ENCODE measurements around the gene RTN4R.

Gene RTN4R

GRCh38 chr22:20231514-20232236 is 36.4 kb downstream of the RTN4R start:
- no peak overlapping the region for H3K27ac ChIP-seq
- no peak for TF ChIP-seq CTCF (conservative IDR thresholded peaks at IDR 0.05)

GRCh38 chr22:20230777-20231420 is 37.2 kb downstream of the RTN4R start:
- TF ChIP-seq CTCF (conservative IDR thresholded peaks at IDR 0.05), result no peak
- peak overlapping the region; percentile 58; the same call in 1 of the 2 replicates for H3K27ac ChIP-seq

- no peak for TF ChIP-seq CTCF (conservative IDR thresholded peaks at IDR 0.05)
- H3K27ac ChIP-seq, result peak overlapping the region; percentile 58
Observed at GRCh38 chr22:20229916-20230775, 38.0 kb downstream of the RTN4R start.

- TF ChIP-seq CTCF (conservative IDR thresholded peaks at IDR 0.05), result no peak
- no peak overlapping the region for H3K27ac ChIP-seq
Observed at GRCh38 chr22:20228939-20229272, 39.2 kb downstream of the RTN4R start.

- no peak overlapping the region for H3K27ac ChIP-seq
- TF ChIP-seq CTCF (conservative IDR thresholded peaks at IDR 0.05), result no peak
Observed at GRCh38 chr22:20228055-20228938, 39.8 kb downstream of the RTN4R start.

- no peak overlapping the region for H3K27ac ChIP-seq
- no peak for TF ChIP-seq CTCF (conservative IDR thresholded peaks at IDR 0.05)
Observed at GRCh38 chr22:20227363-20227762, 40.8 kb downstream of the RTN4R start.

Measured in VCaP (cell line).